ENCODE data around the gene SEH1L. TPM values are rescaled to one million over a fixed set of nuclear protein-coding genes. Genes with fewer than 3 reads are reported as not detected.

The SEH1L gene
- total RNA-seq, 1 experiment from 2014 or later = 116 TPM

DNA sequence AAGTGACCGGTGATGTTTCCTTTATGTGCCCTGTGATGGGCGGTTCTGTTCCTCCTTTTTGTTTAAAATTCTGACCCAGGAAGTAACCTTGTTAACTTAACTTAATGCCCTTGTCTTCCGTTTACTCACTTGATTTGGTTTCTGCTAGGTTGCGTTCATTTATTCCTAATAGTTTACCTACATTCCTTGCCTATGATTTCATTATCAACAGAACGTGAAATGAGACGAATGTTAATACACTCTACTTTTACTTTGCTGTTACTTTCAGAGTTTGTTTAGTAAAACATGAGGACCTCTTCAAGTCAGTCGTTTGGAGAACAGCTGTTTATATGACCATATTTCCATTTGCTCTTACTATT lies 44.0 kb downstream of the SEH1L start:
- H3K9me3 ChIP-seq = no peaks in the 10 kb centered on the region
- DNase-seq = no peak
- no peaks in the 10 kb centered on the region for H3K36me3 ChIP-seq (ENCODE audit: control insufficient read depth, insufficient read depth, low read length)
- TF ChIP-seq, protein P1, sequence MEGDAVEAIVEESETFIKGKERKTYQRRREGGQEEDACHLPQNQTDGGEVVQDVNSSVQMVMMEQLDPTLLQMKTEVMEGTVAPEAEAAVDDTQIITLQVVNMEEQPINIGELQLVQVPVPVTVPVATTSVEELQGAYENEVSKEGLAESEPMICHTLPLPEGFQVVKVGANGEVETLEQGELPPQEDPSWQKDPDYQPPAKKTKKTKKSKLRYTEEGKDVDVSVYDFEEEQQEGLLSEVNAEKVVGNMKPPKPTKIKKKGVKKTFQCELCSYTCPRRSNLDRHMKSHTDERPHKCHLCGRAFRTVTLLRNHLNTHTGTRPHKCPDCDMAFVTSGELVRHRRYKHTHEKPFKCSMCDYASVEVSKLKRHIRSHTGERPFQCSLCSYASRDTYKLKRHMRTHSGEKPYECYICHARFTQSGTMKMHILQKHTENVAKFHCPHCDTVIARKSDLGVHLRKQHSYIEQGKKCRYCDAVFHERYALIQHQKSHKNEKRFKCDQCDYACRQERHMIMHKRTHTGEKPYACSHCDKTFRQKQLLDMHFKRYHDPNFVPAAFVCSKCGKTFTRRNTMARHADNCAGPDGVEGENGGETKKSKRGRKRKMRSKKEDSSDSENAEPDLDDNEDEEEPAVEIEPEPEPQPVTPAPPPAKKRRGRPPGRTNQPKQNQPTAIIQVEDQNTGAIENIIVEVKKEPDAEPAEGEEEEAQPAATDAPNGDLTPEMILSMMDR (IDR thresholded peaks at IDR 0.05; ENCODE audit: insufficient read depth in 1 of 2, low read depth in 1 of 2, low read length in 1 of 2, severe bottlenecking in 1 of 2, unreplicated experiment in 1 of 2) = no peak
- no peaks in the 10 kb centered on the region for H3K27me3 Mint-ChIP-seq (ENCODE audit: insufficient read depth, unreplicated experiment)
- H3K27ac Mint-ChIP-seq (ENCODE audit: unreplicated experiment) = peak overlapping the region; percentile 70
- H3K4me3 Mint-ChIP-seq (ENCODE audit: unreplicated experiment) = peak overlapping the region; percentile 72
- no peaks in the 10 kb centered on the region for H3K27me3 ChIP-seq (replicated peaks; ENCODE audit: control insufficient read depth, insufficient read depth, low read length)
- POLR2A ChIA-PET = interaction anchor here (0.9 to 1.4 kb wide), 3 partner anchors 8 to 22 kb away, joined by 3 to 6 read pairs (median 4); no protein-coding TSS in a partner anchor
- CTCF ChIA-PET = interaction anchor here (0.5 to 1.6 kb wide), 3 partner anchors 13 to 121 kb away, joined by 6 read pairs; no protein-coding TSS in a partner anchor
- intact Hi-C loops (cut with micrococcal nuclease; ENCODE audit: unreplicated experiment) = no loop called here
- H3K4me1 ChIP-seq = peaks cover 8% of the 10 kb centered on the region; the same call in 1 of the 2 replicates
- peaks cover 20% of the 10 kb centered on the region for H3K4me1 Mint-ChIP-seq (ENCODE audit: low read depth, unreplicated experiment)
- peaks cover 35% of the 10 kb centered on the region for H3K36me3 Mint-ChIP-seq (ENCODE audit: insufficient read depth, unreplicated experiment)
- BruUV-seq (replicated peaks) = TSS peak; percentile 44
- peak overlapping the region; percentile 78 for H3K4me3 ChIP-seq (ENCODE audit: low read depth, low read length)
- no peaks in the 10 kb centered on the region for H3K9me3 Mint-ChIP-seq (ENCODE audit: unreplicated experiment)

DNA sequence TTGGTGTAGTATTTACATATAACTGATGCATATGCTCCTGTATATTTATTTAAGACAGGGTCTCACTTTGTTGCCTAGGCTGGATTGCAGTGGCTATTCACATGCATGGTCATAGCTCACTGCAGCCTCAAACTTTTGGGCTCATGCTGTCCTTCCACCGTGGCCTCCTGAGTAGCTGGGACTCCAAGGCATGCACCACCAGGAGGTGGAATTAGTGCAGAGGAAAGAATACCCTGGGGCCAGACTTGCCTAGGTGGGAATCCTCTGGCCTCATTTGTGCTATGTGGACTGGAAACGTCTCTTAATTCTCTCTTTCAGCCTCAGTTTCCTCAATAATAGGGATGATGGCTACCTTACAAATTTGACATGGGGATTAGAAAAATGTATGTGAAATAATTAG lies 45.6 kb downstream of the SEH1L start:
- Mint-ChIP-seq H3K4me3 (ENCODE audit: unreplicated experiment) (no peak overlapping the region), H3K27me3 (ENCODE audit: insufficient read depth, unreplicated experiment) (no peaks in the 10 kb centered on the region), H3K36me3 (ENCODE audit: insufficient read depth, unreplicated experiment) (peaks cover 29% of the 10 kb centered on the region), H3K27ac (ENCODE audit: unreplicated experiment) (no peak overlapping the region), H3K4me1 (ENCODE audit: low read depth, unreplicated experiment) (peaks cover 20% of the 10 kb centered on the region), H3K9me3 (ENCODE audit: unreplicated experiment) (no peaks in the 10 kb centered on the region)
- intact Hi-C loops (cut with micrococcal nuclease; ENCODE audit: unreplicated experiment) = no loop called here
- no peaks in the 10 kb centered on the region for H3K36me3 ChIP-seq (ENCODE audit: control insufficient read depth, insufficient read depth, low read length)
- H3K27me3 ChIP-seq (replicated peaks; ENCODE audit: control insufficient read depth, insufficient read depth, low read length) = no peaks in the 10 kb centered on the region
- CTCF ChIA-PET = no interaction called here
- H3K4me1 ChIP-seq = peaks cover 8% of the 10 kb centered on the region; the same call in 1 of the 2 replicates
- H3K9me3 ChIP-seq = no peaks in the 10 kb centered on the region
- BruUV-seq (replicated peaks) = no TSS peak
- no peak for DNase-seq
- POLR2A ChIA-PET = no interaction called here
- H3K4me3 ChIP-seq (ENCODE audit: low read depth, low read length) = no peak overlapping the region
- TF ChIP-seq, protein P1 (IDR thresholded peaks at IDR 0.05; ENCODE audit: insufficient read depth in 1 of 2, low read depth in 1 of 2, low read length in 1 of 2, severe bottlenecking in 1 of 2, unreplicated experiment in 1 of 2) = no peak

DNA sequence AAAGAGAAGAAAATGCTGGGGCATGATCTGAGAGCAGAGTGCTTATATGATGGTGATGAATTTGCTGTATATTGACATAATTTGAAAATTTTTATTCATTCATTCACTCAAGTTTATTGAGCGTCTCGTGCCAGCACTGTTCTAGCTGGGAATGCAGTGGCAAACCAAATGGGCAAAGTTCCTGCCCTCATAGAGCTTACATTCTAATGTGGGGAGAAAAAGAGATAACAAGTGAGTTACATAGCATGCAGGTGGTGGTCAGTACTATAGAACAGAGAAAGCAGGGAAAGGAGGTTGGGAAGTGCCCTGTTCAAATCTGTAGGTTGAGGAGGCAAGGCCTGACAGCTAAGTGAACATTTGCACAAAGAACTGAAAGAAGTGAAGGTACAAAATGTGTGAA lies 47.6 kb downstream of the SEH1L start:
- Mint-ChIP-seq H3K4me3 (ENCODE audit: unreplicated experiment) (no peak overlapping the region), H3K36me3 (ENCODE audit: insufficient read depth, unreplicated experiment) (peaks cover 12% of the 10 kb centered on the region), H3K27me3 (ENCODE audit: insufficient read depth, unreplicated experiment) (no peaks in the 10 kb centered on the region), H3K27ac (ENCODE audit: unreplicated experiment) (no peak overlapping the region), H3K4me1 (ENCODE audit: low read depth, unreplicated experiment) (peaks cover 7% of the 10 kb centered on the region), H3K9me3 (ENCODE audit: unreplicated experiment) (no peaks in the 10 kb centered on the region)
- CTCF ChIA-PET = no interaction called here
- no peaks in the 10 kb centered on the region for H3K27me3 ChIP-seq (replicated peaks; ENCODE audit: control insufficient read depth, insufficient read depth, low read length)
- no TSS peak for BruUV-seq (replicated peaks)
- peaks cover 1% of the 10 kb centered on the region; the same call in 1 of the 2 replicates for H3K36me3 ChIP-seq (ENCODE audit: control insufficient read depth, insufficient read depth, low read length)
- H3K9me3 ChIP-seq = no peaks in the 10 kb centered on the region
- intact Hi-C loops (cut with micrococcal nuclease; ENCODE audit: unreplicated experiment) = no loop called here
- no peak overlapping the region for H3K4me3 ChIP-seq (ENCODE audit: low read depth, low read length)
- DNase-seq = no peak
- H3K4me1 ChIP-seq = peaks cover under 1% of the 10 kb centered on the region; the same call in 1 of the 2 replicates
- TF ChIP-seq, protein P1 (IDR thresholded peaks at IDR 0.05; ENCODE audit: insufficient read depth in 1 of 2, low read depth in 1 of 2, low read length in 1 of 2, severe bottlenecking in 1 of 2, unreplicated experiment in 1 of 2) = no peak
- POLR2A ChIA-PET = no interaction called here
